GM19468 (cell line): Measurements from ENCODE around the gene ATP6V0E1.

Source experiments
- ATAC-seq: cut with Tn5 transposase; IDR thresholded peaks from one replicate; pipeline ENCODE4 v1.9.1; 2021; ENCODE audit warnings: mild to moderate bottlenecking, moderate library complexity, moderate number of reproducible peaks; ENCODE audit not compliant: unreplicated experiment; ENCODE audit errors: extremely low read depth

ATP6V0E1 gene

GRCh38 chr5:172983542-172984243, at the start of gene ATP6V0E1:
Gene ATP6V0E1 (plus strand): TSS chr5:172983771. CDS start chr5:172983861, 90 bp downstream.
- peak; percentile 68 for ATAC-seq

- ATAC-seq = no peak
Observed at GRCh38 chr5:172935096-172935495, 48.5 kb upstream of the ATP6V0E1 start.

- no peak for ATAC-seq
Observed at GRCh38 chr5:172936401-172936800, 47.2 kb upstream of the ATP6V0E1 start.

GRCh38 chr5:172939071-172939470, 44.5 kb upstream of the ATP6V0E1 start:
- no peak for ATAC-seq

GRCh38 chr5:172939611-172940267, 43.8 kb upstream of the ATP6V0E1 start:
- no peak for ATAC-seq

- ATAC-seq = no peak
Observed at GRCh38 chr5:172940268-172941066, 43.1 kb upstream of the ATP6V0E1 start.

- ATAC-seq = no peak
Observed at GRCh38 chr5:172941067-172941516, 42.5 kb upstream of the ATP6V0E1 start.

GRCh38 chr5:172942556-172942955, 41.0 kb upstream of the ATP6V0E1 start:
- ATAC-seq = no peak

GRCh38 chr5:172943283-172943841, 40.2 kb upstream of the ATP6V0E1 start:
- ATAC-seq = no peak

GRCh38 chr5:172943906-172944305, 39.7 kb upstream of the ATP6V0E1 start:
- no peak for ATAC-seq

- ATAC-seq = no peak
Observed at GRCh38 chr5:172944741-172945140, 38.8 kb upstream of the ATP6V0E1 start.

GRCh38 chr5:172945151-172945550, 38.4 kb upstream of the ATP6V0E1 start:
- no peak for ATAC-seq

GRCh38 chr5:172946146-172946545, 37.4 kb upstream of the ATP6V0E1 start:
- no peak for ATAC-seq

- no peak for ATAC-seq
Observed at GRCh38 chr5:172949426-172949825, 34.1 kb upstream of the ATP6V0E1 start.

- ATAC-seq = no peak
Observed at GRCh38 chr5:172950176-172950965, 33.2 kb upstream of the ATP6V0E1 start.

GRCh38 chr5:172951371-172952033, 32.1 kb upstream of the ATP6V0E1 start:
- ATAC-seq = no peak

GRCh38 chr5:172952034-172952511, 31.5 kb upstream of the ATP6V0E1 start:
- ATAC-seq = no peak

- no peak for ATAC-seq
Observed at GRCh38 chr5:172953776-172954675, 29.5 kb upstream of the ATP6V0E1 start.
